SU-DHL-6 (cell line): ENCODE data around the gene FRMPD4.

ENCODE experiments used
- H2AFZ ChIP-seq: fragments of 200-600 bp; sonication (generic); 2 replicates; pipeline ENCODE4 v1.6.1; 2014; ENCODE audit warnings: low read depth, mild to moderate bottlenecking, moderate library complexity, mixed read lengths, antibody characterized with exemption, low read length; ENCODE audit not compliant: severe bottlenecking
- H3F3A ChIP-seq: fragments of 200-600 bp; shearing (Covaris generic); 2 replicates; pipeline ENCODE4 v1.6.0; 2016; ENCODE audit warnings: antibody characterized with exemption, mild to moderate bottlenecking; ENCODE audit not compliant: insufficient read depth
- H3K27ac ChIP-seq: fragments of 200-600 bp; sonication (generic); 2 replicates; pipeline ENCODE4 v1.5.1; 2016; ENCODE audit warnings: low read depth, mild to moderate bottlenecking, low read length, moderate library complexity, mixed read lengths
- H3K27me3 ChIP-seq: fragments of 200-600 bp; sonication (generic), shearing (Covaris generic); 2 replicates; pipeline ENCODE4 v1.6.0; 2014; ENCODE audit warnings: mild to moderate bottlenecking, low read length
- H3K36me3 ChIP-seq: fragments of 200-600 bp; sonication (generic); 2 replicates; pipeline ENCODE4 v1.6.1; 2014; ENCODE audit warnings: mild to moderate bottlenecking, low read length, mixed read lengths
- H3K4me2 ChIP-seq: fragments of 300-600, 200-600 bp; shearing (Covaris generic), sonication (generic); 2 replicates; pipeline ENCODE4 v1.6.0; 2014; ENCODE audit warnings: low read length, low read depth, mild to moderate bottlenecking; ENCODE audit not compliant: poor library complexity, severe bottlenecking
- H3K4me3 ChIP-seq: fragments of 200-600 bp; sonication (generic); 2 replicates; pipeline ENCODE4 v1.5.1; 2014; ENCODE audit warnings: antibody characterized with exemption, low read length, mild to moderate bottlenecking, mixed read lengths; ENCODE audit not compliant: insufficient read depth, poor library complexity, severe bottlenecking
- H3K79me2 ChIP-seq: fragments of 200-600 bp; sonication (generic); 2 replicates; pipeline ENCODE4 v1.6.1; 2014; ENCODE audit warnings: mild to moderate bottlenecking, low read length, moderate library complexity; ENCODE audit not compliant: insufficient read depth
- H3K9ac ChIP-seq: fragments of 200-600 bp; sonication (generic); 2 replicates; pipeline ENCODE4 v1.7.0; 2014; ENCODE audit warnings: mild to moderate bottlenecking, low read length
- H3K9me2 ChIP-seq: fragments of 200-600 bp; sonication (generic); replicated peaks from 2 replicates; pipeline ENCODE4 v1.6.1; 2014; ENCODE audit warnings: low read length; ENCODE audit not compliant: insufficient read depth
- H3K9me3 ChIP-seq: fragments of 200-600 bp; sonication (generic); 2 replicates; pipeline ENCODE4 v1.6.1; 2014; ENCODE audit warnings: low read length, mixed read lengths; ENCODE audit not compliant: insufficient read depth
- H4K20me1 ChIP-seq: fragments of 200-600 bp; sonication (generic); 2 replicates; pipeline ENCODE4 v1.6.1; 2014; ENCODE audit warnings: low read depth, mild to moderate bottlenecking, antibody characterized with exemption, low read length, moderate library complexity, mixed read lengths
- EZH2phosphoT487 ChIP-seq: fragments of 200-600 bp; sonication (generic), shearing (Covaris generic); conservative IDR thresholded peaks from 2 replicates; pipeline ENCODE4 v1.6.1; 2018; ENCODE audit warnings: mild to moderate bottlenecking, antibody characterized with exemption, low read length, moderate library complexity, mixed read lengths
- TF ChIP-seq, protein P1 (sequence below): fragments of 200-600 bp; sonication (generic); IDR thresholded peaks from one replicate; pipeline ENCODE4 v1.5.1; 2017; ENCODE audit warnings: antibody characterized with exemption, mild to moderate bottlenecking, low read length, moderate library complexity; ENCODE audit not compliant: insufficient read depth, poor library complexity, severe bottlenecking

FRMPD4 gene

DNA sequence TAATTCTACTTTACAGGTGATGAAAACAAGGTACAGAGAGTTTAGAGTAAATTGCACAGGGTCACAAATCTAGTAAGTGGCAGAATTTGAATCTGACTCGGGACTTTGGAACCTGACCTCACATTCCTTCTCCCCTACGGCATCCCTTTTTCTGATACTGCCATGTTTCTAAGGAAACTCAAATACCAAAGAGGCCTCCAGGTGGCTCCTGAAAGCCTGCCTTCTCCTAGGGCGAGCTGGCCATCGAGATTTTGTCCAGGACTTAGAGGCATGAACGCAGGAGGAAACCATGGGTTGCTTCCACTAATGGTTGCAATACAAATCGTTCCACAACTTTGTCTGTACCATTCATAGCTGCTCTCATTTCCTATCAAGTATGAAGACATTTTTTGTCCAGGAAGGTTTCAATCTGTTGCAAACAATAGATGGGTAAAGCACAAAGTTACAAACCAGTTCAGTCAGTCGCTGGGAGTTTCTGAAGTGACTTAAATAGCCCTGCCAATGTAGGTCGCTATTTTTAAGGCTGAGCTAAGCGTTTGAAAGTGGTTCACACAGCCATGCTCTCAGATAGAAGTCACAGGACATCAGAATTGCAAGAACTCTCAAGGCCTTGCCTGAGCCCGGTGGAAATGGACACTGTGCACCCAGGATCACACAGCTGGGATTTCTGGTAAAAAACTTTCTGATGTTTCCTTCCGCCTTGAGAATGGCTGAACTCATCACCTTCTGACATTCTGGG is 356.3 kb downstream of the FRMPD4 start:
- TF ChIP-seq, protein P1, sequence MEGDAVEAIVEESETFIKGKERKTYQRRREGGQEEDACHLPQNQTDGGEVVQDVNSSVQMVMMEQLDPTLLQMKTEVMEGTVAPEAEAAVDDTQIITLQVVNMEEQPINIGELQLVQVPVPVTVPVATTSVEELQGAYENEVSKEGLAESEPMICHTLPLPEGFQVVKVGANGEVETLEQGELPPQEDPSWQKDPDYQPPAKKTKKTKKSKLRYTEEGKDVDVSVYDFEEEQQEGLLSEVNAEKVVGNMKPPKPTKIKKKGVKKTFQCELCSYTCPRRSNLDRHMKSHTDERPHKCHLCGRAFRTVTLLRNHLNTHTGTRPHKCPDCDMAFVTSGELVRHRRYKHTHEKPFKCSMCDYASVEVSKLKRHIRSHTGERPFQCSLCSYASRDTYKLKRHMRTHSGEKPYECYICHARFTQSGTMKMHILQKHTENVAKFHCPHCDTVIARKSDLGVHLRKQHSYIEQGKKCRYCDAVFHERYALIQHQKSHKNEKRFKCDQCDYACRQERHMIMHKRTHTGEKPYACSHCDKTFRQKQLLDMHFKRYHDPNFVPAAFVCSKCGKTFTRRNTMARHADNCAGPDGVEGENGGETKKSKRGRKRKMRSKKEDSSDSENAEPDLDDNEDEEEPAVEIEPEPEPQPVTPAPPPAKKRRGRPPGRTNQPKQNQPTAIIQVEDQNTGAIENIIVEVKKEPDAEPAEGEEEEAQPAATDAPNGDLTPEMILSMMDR, result no peak
- TF ChIP-seq EZH2phosphoT487, result no peak
- H3K36me3 ChIP-seq, result no peaks in the 10 kb centered on the region
- H3K9ac ChIP-seq, result no peak overlapping the region
- H3K27me3 ChIP-seq, result no peaks in the 10 kb centered on the region
- H3K4me3 ChIP-seq, result no peak overlapping the region
- H3K4me2 ChIP-seq, result no peak overlapping the region
- H3K9me3 ChIP-seq, result no peaks in the 10 kb centered on the region
- H3K27ac ChIP-seq, result no peak overlapping the region
- no peaks in the 10 kb centered on the region for H3K9me2 ChIP-seq
- no peak overlapping the region for H2AFZ ChIP-seq
- no peaks in the 10 kb centered on the region for H3K79me2 ChIP-seq
- no peaks in the 10 kb centered on the region for H4K20me1 ChIP-seq
- no peaks in the 10 kb centered on the region for H3F3A ChIP-seq

DNA sequence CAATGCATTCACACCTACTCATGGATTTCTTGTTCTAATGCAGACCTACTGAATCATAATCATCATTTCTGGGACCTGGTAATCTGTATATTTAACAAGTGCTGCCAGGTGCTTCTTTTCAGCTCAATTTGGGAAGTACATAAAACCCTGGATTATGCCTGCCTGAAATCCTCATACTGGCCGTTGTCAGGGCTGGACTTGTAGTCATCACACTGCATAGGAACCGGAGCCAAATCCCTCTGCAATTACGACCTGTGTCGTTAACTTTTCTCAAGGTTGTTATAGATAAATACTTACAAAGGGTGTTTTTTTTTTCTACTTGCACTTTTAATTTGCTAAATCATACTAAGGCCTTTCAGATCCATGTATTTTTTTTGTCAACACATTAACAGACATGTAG is 358.1 kb downstream of the FRMPD4 start:
- H3K36me3 ChIP-seq, result no peaks in the 10 kb centered on the region
- no peak overlapping the region for H3K27ac ChIP-seq
- no peaks in the 10 kb centered on the region for H3K9me2 ChIP-seq
- no peaks in the 10 kb centered on the region for H4K20me1 ChIP-seq
- H3K27me3 ChIP-seq, result no peaks in the 10 kb centered on the region
- H3K9ac ChIP-seq, result no peak overlapping the region
- H3K4me3 ChIP-seq, result no peak overlapping the region
- H3K9me3 ChIP-seq, result no peaks in the 10 kb centered on the region
- no peaks in the 10 kb centered on the region for H3K79me2 ChIP-seq
- no peaks in the 10 kb centered on the region for H3F3A ChIP-seq
- H3K4me2 ChIP-seq, result no peak overlapping the region
- TF ChIP-seq EZH2phosphoT487, result no peak
- TF ChIP-seq, protein P1, result no peak
- H2AFZ ChIP-seq, result no peak overlapping the region

DNA sequence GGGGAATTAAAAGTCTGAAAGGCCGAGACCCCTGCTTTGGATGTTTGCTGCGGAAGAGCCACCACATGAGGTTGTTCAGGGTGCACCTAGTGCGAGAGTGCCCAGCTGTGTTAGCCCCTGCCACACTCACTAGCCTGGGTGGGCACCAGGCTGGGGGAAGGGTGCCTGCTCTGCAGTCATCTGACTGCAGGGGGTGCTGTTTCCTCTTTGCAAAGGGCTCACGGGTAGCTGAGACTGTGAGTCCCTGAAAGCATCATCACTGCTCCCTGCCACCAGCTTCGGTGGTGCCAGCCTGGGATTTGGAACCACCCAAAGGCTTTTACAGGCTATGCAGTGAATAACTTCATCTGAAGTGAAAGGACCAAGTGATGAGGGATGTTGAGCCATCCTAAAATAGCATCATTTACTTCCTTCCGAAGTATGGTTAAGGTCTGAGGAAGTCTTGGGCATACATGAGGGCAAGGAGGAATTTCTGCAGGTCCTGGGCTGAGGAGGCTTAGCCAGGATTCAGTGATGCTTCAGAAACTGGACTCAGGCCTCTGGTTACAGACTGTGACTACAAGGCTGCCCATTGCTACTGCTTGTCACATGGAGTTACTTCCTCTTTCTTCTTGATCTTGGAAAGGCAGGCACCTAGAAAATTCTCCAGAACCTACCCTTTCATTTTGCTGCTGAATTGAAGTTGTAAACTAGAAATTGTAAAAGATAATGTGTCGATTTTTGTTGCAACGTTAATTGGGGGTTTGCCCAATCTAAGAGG is 359.7 kb downstream of the FRMPD4 start:
- H3K9me3 ChIP-seq, result no peaks in the 10 kb centered on the region
- no peak overlapping the region for H3K27ac ChIP-seq
- no peaks in the 10 kb centered on the region for H3K27me3 ChIP-seq
- no peak for TF ChIP-seq EZH2phosphoT487
- TF ChIP-seq, protein P1, result no peak
- H3K9ac ChIP-seq, result no peak overlapping the region
- H3K9me2 ChIP-seq, result no peaks in the 10 kb centered on the region
- no peaks in the 10 kb centered on the region for H3K79me2 ChIP-seq
- no peaks in the 10 kb centered on the region for H3K36me3 ChIP-seq
- no peak overlapping the region for H2AFZ ChIP-seq
- no peak overlapping the region for H3K4me2 ChIP-seq
- no peak overlapping the region for H3K4me3 ChIP-seq
- no peaks in the 10 kb centered on the region for H4K20me1 ChIP-seq
- no peaks in the 10 kb centered on the region for H3F3A ChIP-seq
